HUES6 (cell line): ENCODE results near the gene NTM.
"Not testable (repeated sequence)": the region's sequence is repeated elsewhere in the genome, so short reads cannot be mapped to it uniquely, and the experiment has no call there.

Source experiments
- H3K27ac ChIP-seq: 2 replicates; pipeline ENCODE4 v1.7.0; 2013; ENCODE audit warnings: low read depth, mild to moderate bottlenecking, low read length, inconsistent platforms
- H3K27me3 ChIP-seq: 2 replicates; pipeline ENCODE4 v1.6.1; 2013; ENCODE audit warnings: low read length; ENCODE audit not compliant: control insufficient read depth, insufficient read depth
- H3K36me3 ChIP-seq: 2 replicates; pipeline ENCODE4 v1.6.1; 2013; ENCODE audit warnings: low read length; ENCODE audit not compliant: control insufficient read depth, insufficient read depth
- H3K4me1 ChIP-seq: 2 replicates; pipeline ENCODE4 v1.6.1; 2013; ENCODE audit warnings: low read length; ENCODE audit not compliant: control insufficient read depth, insufficient read depth
- H3K4me3 ChIP-seq: 2 replicates; pipeline ENCODE4 v1.5.1; 2013; ENCODE audit warnings: low read depth, low read length
- H3K9ac ChIP-seq: one replicate; pipeline ENCODE4 v1.6.1; 2013; ENCODE audit warnings: mild to moderate bottlenecking, low read length
- H3K9me3 ChIP-seq: 2 replicates; pipeline ENCODE4 v1.6.1; 2013; ENCODE audit warnings: low read depth, low read length; ENCODE audit not compliant: control insufficient read depth, insufficient read depth

The NTM gene

DNA sequence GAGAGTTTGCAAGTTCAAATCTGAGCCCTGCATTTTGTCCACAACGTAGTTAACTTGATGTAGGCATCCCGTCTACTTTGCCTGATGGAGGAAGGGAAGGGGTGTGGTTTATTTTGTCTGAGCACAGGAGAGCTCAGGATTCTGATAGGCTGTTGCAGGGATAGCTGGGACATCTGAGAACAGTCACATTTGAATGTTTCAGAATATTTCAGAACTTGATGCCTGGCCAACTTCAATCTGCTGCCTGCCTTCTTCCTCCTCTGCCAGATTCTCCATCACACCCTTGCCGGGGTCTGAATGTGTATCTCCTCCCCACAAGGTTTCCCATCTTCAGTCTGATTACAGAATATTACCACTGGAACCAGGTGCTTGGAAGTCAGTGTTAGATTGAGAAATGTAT lies 51.6 kb downstream of the NTM start:
- H3K9me3 ChIP-seq: no peaks in the 10 kb centered on the region
- no peak overlapping the region for H3K27ac ChIP-seq
- no peak overlapping the region for H3K9ac ChIP-seq
- peaks cover 3% of the 10 kb centered on the region; the same call in 1 of the 2 replicates for H3K4me1 ChIP-seq
- no peak overlapping the region for H3K4me3 ChIP-seq
- H3K27me3 ChIP-seq: no peaks in the 10 kb centered on the region
- no peaks in the 10 kb centered on the region for H3K36me3 ChIP-seq

DNA sequence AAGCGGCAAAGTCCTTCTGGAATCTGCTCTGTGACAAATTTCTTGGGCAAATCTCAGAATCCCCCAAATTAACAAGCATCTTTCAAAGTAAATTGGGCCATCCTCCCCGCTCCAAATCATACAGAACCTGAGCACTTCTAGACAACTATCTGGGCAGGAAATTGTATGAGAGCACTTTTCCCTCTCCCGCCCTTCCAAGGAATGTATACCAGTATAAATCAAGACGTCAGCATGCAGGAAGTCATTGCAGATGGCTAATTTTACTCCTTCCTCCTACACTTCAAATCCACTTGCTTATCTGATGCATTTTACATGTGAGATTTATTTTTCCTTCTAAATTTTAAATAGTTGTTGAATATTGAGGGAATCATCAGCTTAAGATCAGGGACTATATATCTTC lies 52.1 kb downstream of the NTM start:
- no peaks in the 10 kb centered on the region for H3K36me3 ChIP-seq
- no peak overlapping the region for H3K9ac ChIP-seq
- H3K27ac ChIP-seq: no peak overlapping the region
- H3K4me1 ChIP-seq: peaks cover 3% of the 10 kb centered on the region; the same call in 1 of the 2 replicates
- no peak overlapping the region for H3K4me3 ChIP-seq
- no peaks in the 10 kb centered on the region for H3K9me3 ChIP-seq
- H3K27me3 ChIP-seq: no peaks in the 10 kb centered on the region

DNA sequence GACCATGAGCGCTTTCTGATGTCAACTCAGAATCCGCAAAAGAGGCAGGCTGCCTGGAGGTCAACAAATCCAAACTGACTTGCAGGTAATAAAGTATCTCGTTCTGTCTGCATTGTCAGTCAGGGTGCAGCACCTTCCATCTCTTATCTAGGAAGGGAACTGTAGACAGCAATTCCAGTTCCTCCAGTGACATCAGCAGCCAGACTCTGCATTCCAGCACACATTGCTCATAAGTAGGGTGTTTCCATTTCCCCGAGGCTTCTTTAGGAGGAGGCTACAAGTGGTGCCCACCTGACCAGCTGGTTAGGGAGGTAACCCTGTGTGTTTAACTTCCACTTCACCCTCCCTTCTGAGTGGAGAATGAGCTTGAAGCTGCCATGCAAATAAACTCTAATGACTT lies 53.3 kb downstream of the NTM start:
- no peaks in the 10 kb centered on the region for H3K9me3 ChIP-seq
- no peak overlapping the region for H3K9ac ChIP-seq
- H3K27ac ChIP-seq: no peak overlapping the region
- no peak overlapping the region for H3K4me3 ChIP-seq
- H3K4me1 ChIP-seq: peaks cover 3% of the 10 kb centered on the region; the same call in 1 of the 2 replicates
- no peaks in the 10 kb centered on the region for H3K27me3 ChIP-seq
- no peaks in the 10 kb centered on the region for H3K36me3 ChIP-seq

DNA sequence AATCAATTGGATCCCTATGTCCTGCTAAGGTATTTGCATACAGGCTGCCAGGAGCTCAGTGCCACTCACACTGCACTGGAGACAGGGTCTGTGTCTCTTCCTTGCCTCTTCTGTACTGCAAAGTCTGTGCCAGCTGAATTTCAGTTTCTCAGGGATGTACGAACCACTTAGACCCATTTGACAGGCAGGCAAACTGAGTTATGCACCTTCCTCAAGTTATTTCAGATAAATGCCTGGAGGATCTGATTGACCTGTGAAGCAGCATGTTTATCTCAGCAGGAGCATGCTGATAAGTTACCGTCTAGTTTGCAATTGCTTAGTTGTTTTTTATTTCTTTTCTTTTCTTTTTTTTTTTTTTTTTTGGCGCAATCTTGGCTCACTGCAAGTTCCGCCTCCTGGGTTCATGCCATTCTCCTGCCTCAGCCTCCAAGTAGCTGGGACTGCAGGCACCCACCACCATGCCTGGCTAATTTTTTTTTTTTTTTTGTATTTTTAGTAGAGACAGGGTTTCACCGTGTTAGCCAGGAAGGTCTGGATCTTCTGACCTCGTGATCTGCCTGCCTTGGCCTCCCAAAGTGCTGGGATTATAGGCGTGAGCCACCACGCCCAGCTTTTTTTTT lies 54.0 kb downstream of the NTM start:
- H3K4me1 ChIP-seq, H3K36me3 ChIP-seq, H3K27me3 ChIP-seq, H3K4me3 ChIP-seq, H3K9ac ChIP-seq, H3K27ac ChIP-seq, H3K9me3 ChIP-seq: not testable (repeated sequence)

- H3K27ac ChIP-seq: no peak overlapping the region
- H3K36me3 ChIP-seq: no peaks in the 10 kb centered on the region
- no peak overlapping the region for H3K9ac ChIP-seq
- peaks cover 3% of the 10 kb centered on the region; the same call in 1 of the 2 replicates for H3K4me1 ChIP-seq
- H3K4me3 ChIP-seq: no peak overlapping the region
- no peaks in the 10 kb centered on the region for H3K27me3 ChIP-seq
- H3K9me3 ChIP-seq: no peaks in the 10 kb centered on the region
These were observed 54.9 kb downstream of the NTM start for GRCh38 chr11:131425285-131425684.

- no peaks in the 10 kb centered on the region; the same call in 1 of the 2 replicates for H3K4me1 ChIP-seq
- no peak overlapping the region for H3K27ac ChIP-seq
- H3K9ac ChIP-seq: no peak overlapping the region
- no peaks in the 10 kb centered on the region for H3K36me3 ChIP-seq
- no peak overlapping the region for H3K4me3 ChIP-seq
- H3K27me3 ChIP-seq: no peaks in the 10 kb centered on the region
- no peaks in the 10 kb centered on the region for H3K9me3 ChIP-seq
These were observed 58.4 kb downstream of the NTM start for GRCh38 chr11:131428853-131429252.

DNA sequence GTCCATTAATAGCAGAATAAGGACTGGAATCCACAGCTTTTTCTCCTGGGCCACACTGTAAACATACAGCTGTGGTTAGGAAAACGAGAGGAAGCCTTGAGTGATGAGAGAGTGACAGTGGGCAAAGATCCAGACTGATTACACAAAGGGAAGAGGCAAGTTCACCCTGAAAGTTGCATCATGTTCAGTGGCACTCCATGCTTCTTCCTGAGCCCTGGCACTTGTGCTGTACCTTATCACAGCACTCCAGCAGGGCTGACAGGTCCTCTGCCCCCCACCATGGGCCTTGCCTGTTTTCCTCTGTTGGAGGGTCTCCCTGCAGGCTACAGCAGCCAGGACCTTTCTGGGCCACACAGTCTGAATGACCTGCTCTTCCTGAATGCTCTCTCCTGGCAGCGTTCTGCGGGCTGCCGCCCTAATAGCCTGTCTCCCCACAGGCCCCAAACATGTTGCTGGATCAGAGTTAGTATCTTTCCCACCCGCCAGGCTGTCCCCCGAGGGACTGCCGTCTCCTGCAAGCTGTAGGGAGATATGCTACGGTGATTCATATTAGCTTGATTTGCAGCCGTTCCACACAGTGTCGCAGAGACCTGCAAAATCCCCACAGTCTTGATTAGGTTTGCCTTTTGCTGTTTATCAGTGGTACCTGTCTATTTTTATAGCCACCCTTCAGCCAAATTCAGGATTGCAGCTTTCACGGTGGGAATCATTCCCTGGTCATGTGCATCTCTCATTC lies 60.2 kb downstream of the NTM start:
- Histone ChIP-seq H3K4me3 (no peak overlapping the region), H3K9ac (no peak overlapping the region), H3K9me3 (no peaks in the 10 kb centered on the region), H3K27me3 (no peaks in the 10 kb centered on the region), H3K4me1 (no peaks in the 10 kb centered on the region), H3K36me3 (no peaks in the 10 kb centered on the region), H3K27ac (no peak overlapping the region)

DNA sequence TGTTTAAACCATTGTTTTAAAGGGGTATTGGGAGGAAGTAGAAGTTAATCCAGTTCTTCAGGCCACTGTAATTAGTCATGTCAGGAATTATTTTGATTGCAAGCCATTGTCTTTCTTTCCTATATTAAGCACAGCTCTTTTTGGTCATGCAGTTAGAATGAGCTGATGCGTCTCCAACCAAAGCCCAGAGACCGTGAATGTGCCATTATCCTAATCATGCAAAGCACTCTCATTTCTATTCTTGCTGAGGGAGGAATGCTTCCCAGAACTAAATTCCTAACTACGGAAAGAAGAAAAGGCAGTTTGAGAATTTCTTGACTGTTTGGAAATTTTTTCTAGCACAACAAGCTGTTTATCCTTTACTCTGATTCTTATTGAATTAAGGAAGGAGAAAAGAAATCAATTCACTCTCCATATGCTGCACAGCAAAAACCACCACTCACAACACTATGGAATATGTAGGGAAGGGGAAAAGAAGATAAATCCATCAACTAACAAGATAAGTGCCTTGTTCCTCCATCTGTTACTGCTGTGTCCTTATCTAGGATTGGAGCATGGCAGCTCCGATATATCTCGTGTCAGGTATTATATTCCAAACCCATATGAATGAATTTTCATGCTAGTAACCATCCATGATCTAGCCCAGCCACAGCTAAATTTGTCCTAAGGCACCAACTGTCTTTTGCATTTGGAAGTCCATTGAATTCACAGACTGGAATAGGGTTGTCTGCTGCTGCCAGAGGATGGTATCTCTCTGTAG lies 70.8 kb downstream of the NTM start:
- no peak overlapping the region for H3K4me3 ChIP-seq
- no peaks in the 10 kb centered on the region for H3K4me1 ChIP-seq
- H3K9me3 ChIP-seq: peaks cover 15% of the 10 kb centered on the region
- H3K36me3 ChIP-seq: no peaks in the 10 kb centered on the region
- no peak overlapping the region for H3K27ac ChIP-seq
- H3K27me3 ChIP-seq: no peaks in the 10 kb centered on the region
- no peak overlapping the region for H3K9ac ChIP-seq

- Histone ChIP-seq H3K4me1 (no peaks in the 10 kb centered on the region; the same call in 1 of the 2 replicates), H3K27me3 (no peaks in the 10 kb centered on the region), H3K4me3 (no peak overlapping the region), H3K9ac (no peak overlapping the region), H3K36me3 (no peaks in the 10 kb centered on the region), H3K27ac (no peak overlapping the region), H3K9me3 (peaks cover 2% of the 10 kb centered on the region; the same call in 1 of the 2 replicates)
These were observed 76.3 kb downstream of the NTM start for GRCh38 chr11:131446590-131447275.

- Histone ChIP-seq H3K4me1 (no peaks in the 10 kb centered on the region; the same call in 1 of the 2 replicates), H3K36me3 (no peaks in the 10 kb centered on the region), H3K4me3 (no peak overlapping the region), H3K9me3 (peaks cover 3% of the 10 kb centered on the region; the same call in 1 of the 2 replicates), H3K27me3 (no peaks in the 10 kb centered on the region), H3K27ac (no peak overlapping the region), H3K9ac (no peak overlapping the region)
These were observed 76.9 kb downstream of the NTM start for GRCh38 chr11:131447277-131447815.
